NB4 (cell line): ENCODE measurements around the gene AXL.

ENCODE experiments used
- CTCF ChIP-seq: IDR thresholded peaks from one replicate; pipeline ENCODE4 v1.5.1; 2012; ENCODE audit warnings: low read depth, low read length
- POLR2A ChIP-seq: IDR thresholded peaks from 2 replicates; pipeline ENCODE4 v1.6.1; 2011; ENCODE audit warnings: mild to moderate bottlenecking; ENCODE audit not compliant: insufficient read length; ENCODE audit errors: extremely low read depth

- TF ChIP-seq CTCF: no peak
- TF ChIP-seq POLR2A: no peak
Measured at GRCh38 chr19:41278478-41278877, 59.5 kb downstream of the AXL start.
